OCI-LY7 (cell line): ENCODE results near the gene TMEM200A. TPM values are rescaled to one million over a fixed set of nuclear protein-coding genes. Genes with fewer than 3 reads are reported as not detected.

Source experiments
- BruUV-seq: library from RNA; stranded (reverse); fragments of 400-500 nt; replicated peaks from 2 replicates; lab custom pipeline; 2021; lab: Mats Ljungman, UMichigan
- CTCF ChIA-PET: fragments of 300-600 bp; sonication (Branson Sonifier 250); formaldehyde crosslinking; loops from one replicate; lab custom pipeline; 2022; ENCODE audit warnings: antibody characterized with exemption; ENCODE audit not compliant: unreplicated experiment; lab: Charles Lee
- POLR2A ChIA-PET: fragments of 300-600 bp; sonication (Branson Sonifier 250); formaldehyde crosslinking; loops from one replicate; lab custom pipeline; 2022; ENCODE audit warnings: antibody characterized with exemption; lab: Charles Lee
- DNase-seq: peaks from one replicate; pipeline ENCODE4 v3.0.0-alpha.2; 2015; ENCODE audit warnings: low spot score
- H2AFZ ChIP-seq: fragments of 200-600 bp; sonication (generic), shearing (Covaris generic); 2 replicates; pipeline ENCODE4 v1.6.1; 2014; ENCODE audit warnings: mild to moderate bottlenecking, antibody characterized with exemption, low read length, moderate library complexity
- H3K27ac ChIP-seq: fragments of 200-600 bp; sonication (generic); 2 replicates; pipeline ENCODE4 v1.5.1; 2014; ENCODE audit warnings: mixed run types, low read depth, mild to moderate bottlenecking, moderate library complexity, low read length, inconsistent platforms; ENCODE audit not compliant: poor library complexity, severe bottlenecking
- H3K36me3 ChIP-seq: fragments of 200-600 bp; sonication (generic); 2 replicates; pipeline ENCODE4 v1.6.1; 2014; ENCODE audit warnings: mild to moderate bottlenecking, antibody characterized with exemption, low read length, moderate library complexity, mixed read lengths; ENCODE audit not compliant: insufficient read depth
- H3K4me1 ChIP-seq: fragments of 200-600 bp; sonication (generic); 2 replicates; pipeline ENCODE4 v1.5.1; 2014; ENCODE audit warnings: mild to moderate bottlenecking, low read length; ENCODE audit not compliant: insufficient read depth, poor library complexity, severe bottlenecking
- H3K4me2 ChIP-seq: fragments of 200-600 bp; sonication (generic); 2 replicates; pipeline ENCODE4 v1.6.1; 2014; ENCODE audit warnings: mild to moderate bottlenecking, low read length
- H3K4me3 ChIP-seq: fragments of 200-600 bp; sonication (generic); 2 replicates; pipeline ENCODE4 v1.5.1; 2014; ENCODE audit warnings: mild to moderate bottlenecking, low read depth, low read length; ENCODE audit not compliant: poor library complexity, severe bottlenecking
- H3K79me2 ChIP-seq: fragments of 200-600 bp; sonication (generic); 2 replicates; pipeline ENCODE4 v1.6.1; 2016; ENCODE audit warnings: low read depth, mild to moderate bottlenecking, low read length, moderate library complexity, mixed read lengths; ENCODE audit not compliant: insufficient read depth
- H3K9me2 ChIP-seq: fragments of 200-600 bp; sonication (generic); 2 replicates; pipeline ENCODE4 v1.6.1; 2016; ENCODE audit warnings: mild to moderate bottlenecking, low read length, mixed read lengths; ENCODE audit not compliant: insufficient read depth
- H3K9me3 ChIP-seq: fragments of 200-600 bp; sonication (generic); 2 replicates; pipeline ENCODE4 v1.6.1; 2014; ENCODE audit warnings: mild to moderate bottlenecking, mixed run types, low read length, mixed read lengths
- H4K20me1 ChIP-seq: fragments of 200-600 bp; sonication (generic); 2 replicates; pipeline ENCODE4 v1.6.1; 2014; ENCODE audit warnings: mild to moderate bottlenecking, antibody characterized with exemption, low read length, moderate library complexity, mixed read lengths; ENCODE audit not compliant: insufficient read depth
- CTCF ChIP-seq: fragments of 200-600 bp; sonication (generic); conservative IDR thresholded peaks from 2 replicates; pipeline ENCODE4 v1.5.1; 2014; ENCODE audit warnings: mild to moderate bottlenecking, antibody characterized with exemption, low read length, moderate library complexity, mixed read lengths
- EZH2phosphoT487 ChIP-seq: fragments of 200-600 bp; sonication (generic); IDR thresholded peaks from 2 replicates; pipeline ENCODE4 v1.6.1; 2018; ENCODE audit warnings: low read depth, borderline replicate concordance, mild to moderate bottlenecking, mixed run types, antibody characterized with exemption, low read length, moderate library complexity, mixed read lengths
- intact Hi-C: fragments of 100-400 bp; cut with micrococcal nuclease; formaldehyde crosslinking; loops from one replicate; pipeline ENCODE4 v1.10.0; 2022; ENCODE audit not compliant: unreplicated experiment
- total RNA-seq, 2 experiments: library from RNA; depleted of rRNA in 1 of 2; stranded (reverse); fragments of >200 nt in 1 of 2; shearing (Covaris generic) in 1 of 2; gene quantifications; 2 replicates each; pipeline ENCODE4 v1.2.3, GENCODE V29; 2014 to 2022

TMEM200A gene
- total RNA-seq, 2 experiments from 2014 or later, result not detected

GRCh38 chr6:130473886-130474285, 108.1 kb downstream of the TMEM200A start:
- no TSS peak for BruUV-seq
- Histone ChIP-seq H3K4me2 (no peak overlapping the region), H3K79me2 (no peaks in the 10 kb centered on the region), H3K9me3 (no peaks in the 10 kb centered on the region), H3K36me3 (no peaks in the 10 kb centered on the region), H2AFZ (no peak overlapping the region), H3K4me3 (no peak overlapping the region), H3K9me2 (no peaks in the 10 kb centered on the region), H4K20me1 (no peaks in the 10 kb centered on the region), H3K27ac (no peak overlapping the region), H3K4me1 (no peaks in the 10 kb centered on the region)
- ChIA-PET POLR2A (no interaction called here), CTCF (no interaction called here)
- DNase-seq, result no peak
- intact Hi-C loops, result no loop called here
- TF ChIP-seq EZH2phosphoT487, result no peak
- TF ChIP-seq CTCF, result no peak

GRCh38 chr6:130482645-130483390, 117.0 kb downstream of the TMEM200A start:
- intact Hi-C loops, result no loop called here
- POLR2A ChIA-PET, result no interaction called here

More at GRCh38 chr6:130482645-130483390, 117.0 kb downstream of the TMEM200A start:
- Histone ChIP-seq H2AFZ (no peak overlapping the region), H3K4me2 (no peak overlapping the region), H3K4me3 (no peak overlapping the region), H3K4me1 (no peaks in the 10 kb centered on the region), H3K9me3 (no peaks in the 10 kb centered on the region), H3K79me2 (no peaks in the 10 kb centered on the region), H3K27ac (no peak overlapping the region), H3K36me3 (no peaks in the 10 kb centered on the region), H3K9me2 (no peaks in the 10 kb centered on the region), H4K20me1 (no peaks in the 10 kb centered on the region)
- TF ChIP-seq EZH2phosphoT487 (no peak), CTCF (no peak)
- BruUV-seq, result no TSS peak
- CTCF ChIA-PET, result no interaction called here
- DNase-seq, result no peak
